Upper lobe of right lung (tissue), 1 donor: ENCODE data around the gene RXRA. TPM values are rescaled to one million over a fixed set of nuclear protein-coding genes. Genes with fewer than 3 reads are reported as not detected.

Source experiments
- ATAC-seq: fragments of 200-7000 bp; cut with Tn5 transposase; one replicate; pipeline ENCODE4 v1.9.1; 2020; ENCODE audit warnings: mild to moderate bottlenecking, moderate library complexity
- DNase-seq: peaks from one replicate; pipeline ENCODE4 v3.0.0-alpha.2; 2020
- H3K27ac ChIP-seq: fragments of 200-600 bp; one replicate; pipeline ENCODE4 v1.8.0; 2022
- H3K27me3 ChIP-seq: fragments of 200-600 bp; one replicate; pipeline ENCODE4 v1.8.0; 2022; ENCODE audit warnings: mild to moderate bottlenecking
- H3K36me3 ChIP-seq: fragments of 200-600 bp; one replicate; pipeline ENCODE4 v1.8.0; 2022
- H3K4me1 ChIP-seq: fragments of 200-600 bp; one replicate; pipeline ENCODE4 v1.8.0; 2022
- H3K4me3 ChIP-seq: fragments of 200-600 bp; one replicate; pipeline ENCODE4 v1.8.0; 2022; ENCODE audit warnings: mild to moderate bottlenecking
- H3K9me3 ChIP-seq: fragments of 200-600 bp; one replicate; pipeline ENCODE4 v1.8.0; 2022
- CTCF ChIP-seq: fragments of 200-600 bp; IDR thresholded peaks from one replicate; pipeline ENCODE4 v1.8.0; 2022; ENCODE audit warnings: antibody characterized with exemption
- intact Hi-C: fragments of 100-400 bp; cut with DNase I; formaldehyde crosslinking; loops from one replicate; pipeline ENCODE4 v1.11.0; 2022
- total RNA-seq: library from RNA; stranded (reverse); fragmentation: NEBNext Ultra II Directional; extraction: Animal tissue kit (Norgen Biotek cat#: 25700); gene quantifications from one replicate; pipeline ENCODE4 v1.2.1, GENCODE V29; 2021
- donor health status: DM: no; HTN: yes; CAD: no; lungs with severe emphysema.

RXRA gene
- total RNA-seq, 1 donor from 2014 or later = 80.6 TPM

GRCh38 chr9:134442085-134442474 is 115.8 kb downstream of the RXRA start:
- H3K4me1 ChIP-seq = peaks cover 39% of the 10 kb centered on the region
- ATAC-seq (no peak), DNase-seq (no peak)
- no peak for TF ChIP-seq CTCF
- peaks cover 1% of the 10 kb centered on the region for H3K36me3 ChIP-seq
- no peak overlapping the region for H3K27ac ChIP-seq
- H3K9me3 ChIP-seq = no peaks in the 10 kb centered on the region
- intact Hi-C loops = loop anchor here (2.0 kb wide), 1 partner anchor 271 kb away; no protein-coding TSS in a partner anchor
- H3K4me3 ChIP-seq = no peak overlapping the region
- no peaks in the 10 kb centered on the region for H3K27me3 ChIP-seq

GRCh38 chr9:134442486-134443173 is 116.4 kb downstream of the RXRA start:
- ATAC-seq = no peak
- DNase-seq = no peak
- H3K4me1 ChIP-seq = peaks cover 33% of the 10 kb centered on the region
- no peak overlapping the region for H3K4me3 ChIP-seq
- no peak overlapping the region for H3K27ac ChIP-seq
- no peak for TF ChIP-seq CTCF
- intact Hi-C loops = loop anchor here (2.0 kb wide), 1 partner anchor 272 kb away; no protein-coding TSS in a partner anchor
- H3K27me3 ChIP-seq = no peaks in the 10 kb centered on the region
- H3K36me3 ChIP-seq = no peaks in the 10 kb centered on the region
- H3K9me3 ChIP-seq = no peaks in the 10 kb centered on the region

GRCh38 chr9:134443174-134444037 is 117.2 kb downstream of the RXRA start:
- Histone ChIP-seq H3K4me3 (no peak overlapping the region), H3K27me3 (no peaks in the 10 kb centered on the region), H3K27ac (no peak overlapping the region), H3K36me3 (no peaks in the 10 kb centered on the region), H3K4me1 (peaks cover 26% of the 10 kb centered on the region), H3K9me3 (no peaks in the 10 kb centered on the region)
- intact Hi-C loops = loop anchor here (2.0 kb wide), 1 partner anchor 273 kb away; no protein-coding TSS in a partner anchor
- ATAC-seq (peak; percentile 93), DNase-seq (peak; percentile 93)
- peak; percentile 98 for TF ChIP-seq CTCF

GRCh38 chr9:134444038-134444315 is 117.7 kb downstream of the RXRA start:
- ATAC-seq (no peak), DNase-seq (no peak)
- Histone ChIP-seq H3K27ac (no peak overlapping the region), H3K4me1 (peaks cover 23% of the 10 kb centered on the region), H3K9me3 (peaks cover 5% of the 10 kb centered on the region), H3K4me3 (no peak overlapping the region), H3K27me3 (no peaks in the 10 kb centered on the region), H3K36me3 (no peaks in the 10 kb centered on the region)
- TF ChIP-seq CTCF = no peak
- intact Hi-C loops = no loop called here

GRCh38 chr9:134445000-134445399 is 118.7 kb downstream of the RXRA start:
- ATAC-seq (no peak), DNase-seq (no peak)
- Histone ChIP-seq H3K4me3 (no peak overlapping the region), H3K9me3 (peaks cover 8% of the 10 kb centered on the region), H3K27ac (no peak overlapping the region), H3K27me3 (no peaks in the 10 kb centered on the region), H3K36me3 (no peaks in the 10 kb centered on the region), H3K4me1 (peaks cover 23% of the 10 kb centered on the region)
- intact Hi-C loops = no loop called here
- TF ChIP-seq CTCF = no peak
